Fibroblast of pulmonary artery (primary cell): ENCODE results near the gene ZNF207.

Experiments
- DNase-seq: peaks from one replicate; pipeline ENCODE4 v3.0.0-alpha.2; 2010; ENCODE audit warnings: low read depth
- H3K4me3 ChIP-seq: replicated peaks from 2 replicates; pipeline ENCODE4 v1.5.1; 2011; ENCODE audit warnings: low read depth, mild to moderate bottlenecking, control low read depth, low read length, moderate library complexity
- CTCF ChIP-seq: IDR thresholded peaks from 2 replicates; pipeline ENCODE4 v1.5.1; 2011; ENCODE audit warnings: mild to moderate bottlenecking, control low read depth, low read length, inconsistent platforms; ENCODE audit errors: missing control alignments

The ZNF207 gene

GRCh38 chr17:32320847-32321246 lies 29.1 kb upstream of the ZNF207 start:
- DNase-seq, result no peak
- no peak overlapping the region for H3K4me3 ChIP-seq
- TF ChIP-seq CTCF, result no peak

- no peak overlapping the region for H3K4me3 ChIP-seq
- DNase-seq, result no peak
- TF ChIP-seq CTCF, result no peak
These were observed 26.9 kb upstream of the ZNF207 start for GRCh38 chr17:32323046-32323445.

GRCh38 chr17:32323811-32324491 lies 26.0 kb upstream of the ZNF207 start:
- no peak overlapping the region for H3K4me3 ChIP-seq
- no peak for TF ChIP-seq CTCF
- DNase-seq, result no peak

GRCh38 chr17:32327911-32328310 lies 22.0 kb upstream of the ZNF207 start:
- TF ChIP-seq CTCF, result no peak
- H3K4me3 ChIP-seq, result no peak overlapping the region
- no peak for DNase-seq

- TF ChIP-seq CTCF, result no peak
- H3K4me3 ChIP-seq, result no peak overlapping the region
- DNase-seq, result no peak
These were observed 19.8 kb upstream of the ZNF207 start for GRCh38 chr17:32330147-32330546.

- TF ChIP-seq CTCF, result no peak
- no peak overlapping the region for H3K4me3 ChIP-seq
- no peak for DNase-seq
These were observed 18.5 kb upstream of the ZNF207 start for GRCh38 chr17:32331243-32332040.
